GM19467 (cell line): ENCODE data around the gene DYNC2I2.

Experiments
- ATAC-seq: cut with Tn5 transposase; IDR thresholded peaks from one replicate; pipeline ENCODE4 v1.9.1; 2021; ENCODE audit warnings: mild to moderate bottlenecking, moderate library complexity; ENCODE audit not compliant: unreplicated experiment

The DYNC2I2 gene

GRCh38 chr9:128636556-128637530, 19.8 kb downstream of the DYNC2I2 start:
- no peak for ATAC-seq

GRCh38 chr9:128636024-128636390, 20.6 kb downstream of the DYNC2I2 start:
- no peak for ATAC-seq

- ATAC-seq: no peak
Measured at GRCh38 chr9:128635266-128636023, 21.2 kb downstream of the DYNC2I2 start.

- no peak for ATAC-seq
Measured at GRCh38 chr9:128634651-128635262, 21.9 kb downstream of the DYNC2I2 start.

- no peak for ATAC-seq
Measured at GRCh38 chr9:128634111-128634510, 22.5 kb downstream of the DYNC2I2 start.

GRCh38 chr9:128633601-128634000, 23.0 kb downstream of the DYNC2I2 start:
- ATAC-seq: no peak

GRCh38 chr9:128633057-128633456, 23.6 kb downstream of the DYNC2I2 start:
- no peak for ATAC-seq

GRCh38 chr9:128632486-128632885, 24.2 kb downstream of the DYNC2I2 start:
- ATAC-seq: no peak

- ATAC-seq: no peak
Measured at GRCh38 chr9:128632066-128632465, 24.6 kb downstream of the DYNC2I2 start.

GRCh38 chr9:128631636-128632035, 25.0 kb downstream of the DYNC2I2 start:
- ATAC-seq: no peak

- no peak for ATAC-seq
Measured at GRCh38 chr9:128629852-128630545, 26.6 kb downstream of the DYNC2I2 start.

GRCh38 chr9:128629136-128629535, 27.5 kb downstream of the DYNC2I2 start:
- ATAC-seq: no peak

GRCh38 chr9:128628471-128629048, 28.1 kb downstream of the DYNC2I2 start:
- ATAC-seq: no peak

GRCh38 chr9:128627906-128628305, 28.7 kb downstream of the DYNC2I2 start:
- ATAC-seq: no peak

- ATAC-seq: no peak
Measured at GRCh38 chr9:128627127-128627715, 29.4 kb downstream of the DYNC2I2 start.

GRCh38 chr9:128626181-128626580, 30.5 kb downstream of the DYNC2I2 start:
- ATAC-seq: no peak

- ATAC-seq: no peak
Measured at GRCh38 chr9:128625391-128626146, 31.1 kb downstream of the DYNC2I2 start.

- ATAC-seq: no peak
Measured at GRCh38 chr9:128624566-128624965, 32.1 kb downstream of the DYNC2I2 start.

- no peak for ATAC-seq
Measured at GRCh38 chr9:128621730-128622455, 34.8 kb downstream of the DYNC2I2 start.
